ENCODE results near the gene SPAG8. TPM values are rescaled to one million over a fixed set of nuclear protein-coding genes. Genes with fewer than 3 reads are reported as not detected.

Gene SPAG8
- total and polyA plus RNA-seq, 9 of the 15 experiments (the other 6 are each of a cell fraction or from before 2014, with no cell fraction given) = 0.03 to 0.47 (median 0.21) TPM

GRCh38 chr9:35827486-35827885, 15.4 kb upstream of the SPAG8 start (continued):
- no peak for TF ChIP-seq ZBTB33 (CRISPR knock-in tag; IDR thresholded peaks at IDR 0.05)
- TF ChIP-seq E4F1 (CRISPR knock-in tag; IDR thresholded peaks at IDR 0.05; ENCODE audit: borderline replicate concordance) = no peak
- TF ChIP-seq ZNF589 (CRISPR knock-in tag; IDR thresholded peaks at IDR 0.05; ENCODE audit: low read depth) = no peak
- TF ChIP-seq NFRKB (IDR thresholded peaks at IDR 0.05; ENCODE audit: low read depth) = no peak
- no peak for TF ChIP-seq CAMTA2 (CRISPR knock-in tag; conservative IDR thresholded peaks at IDR 0.05)

All from K562 (cell line).